Hepatic stellate cell (primary cell): ENCODE measurements around the gene RBM26.
A peak's percentile ranks its signal among the peaks of the same experiment; 100 is the strongest.

Experiments used
- DNase-seq: peaks from one replicate; pipeline ENCODE4 v3.0.0; 2011; ENCODE audit warnings: low spot score

The RBM26 gene

GRCh38 chr13:79405831-79406596, at the start of gene RBM26:
Gene RBM26 (minus strand): TSS chr13:79406255. CDS start chr13:79405774, 481 bp downstream.
- DNase-seq: peak; percentile 90

GRCh38 chr13:79455331-79455730, 49.3 kb upstream of the RBM26 start:
- no peak for DNase-seq

- no peak for DNase-seq
Observed at GRCh38 chr13:79452239-79452913, 46.3 kb upstream of the RBM26 start.

- peak; percentile 41 for DNase-seq
Observed at GRCh38 chr13:79451500-79451962, 45.5 kb upstream of the RBM26 start.

GRCh38 chr13:79450110-79450509, 44.1 kb upstream of the RBM26 start:
- no peak for DNase-seq

- no peak for DNase-seq
Observed at GRCh38 chr13:79448413-79448812, 42.4 kb upstream of the RBM26 start.

- no peak for DNase-seq
Observed at GRCh38 chr13:79447741-79448140, 41.7 kb upstream of the RBM26 start.

GRCh38 chr13:79447141-79447540, 41.1 kb upstream of the RBM26 start:
- no peak for DNase-seq

- no peak for DNase-seq
Observed at GRCh38 chr13:79445968-79446645, 40.1 kb upstream of the RBM26 start.

- DNase-seq: no peak
Observed at GRCh38 chr13:79442706-79443105, 36.7 kb upstream of the RBM26 start.

GRCh38 chr13:79442221-79442620, 36.2 kb upstream of the RBM26 start:
- peak; percentile 12 for DNase-seq

GRCh38 chr13:79440958-79441528, 35.0 kb upstream of the RBM26 start:
- DNase-seq: no peak

GRCh38 chr13:79439275-79439674, 33.2 kb upstream of the RBM26 start:
- no peak for DNase-seq

GRCh38 chr13:79435561-79435990, 29.5 kb upstream of the RBM26 start:
- DNase-seq: no peak

- peak; percentile 45 for DNase-seq
Observed at GRCh38 chr13:79434556-79434955, 28.5 kb upstream of the RBM26 start.

- no peak for DNase-seq
Observed at GRCh38 chr13:79432992-79433391, 26.9 kb upstream of the RBM26 start.

GRCh38 chr13:79432086-79432485, 26.0 kb upstream of the RBM26 start:
- DNase-seq: no peak

GRCh38 chr13:79429309-79429708, 23.3 kb upstream of the RBM26 start:
- no peak for DNase-seq

GRCh38 chr13:79427883-79428282, 21.8 kb upstream of the RBM26 start:
- DNase-seq: no peak

GRCh38 chr13:79427265-79427664, 21.2 kb upstream of the RBM26 start:
- no peak for DNase-seq

GRCh38 chr13:79423801-79424642, 18.0 kb upstream of the RBM26 start:
- DNase-seq: peak; percentile 19

GRCh38 chr13:79423340-79423739, 17.3 kb upstream of the RBM26 start:
- DNase-seq: no peak
